GM19324 (cell line): ENCODE results near the gene PTGER2.

Source experiments
- ATAC-seq: cut with Tn5 transposase; IDR thresholded peaks from one replicate; pipeline ENCODE4 v1.9.1; 2021; ENCODE audit warnings: mild to moderate bottlenecking, moderate library complexity; ENCODE audit not compliant: unreplicated experiment, low FRiP score

Gene PTGER2, protein sequence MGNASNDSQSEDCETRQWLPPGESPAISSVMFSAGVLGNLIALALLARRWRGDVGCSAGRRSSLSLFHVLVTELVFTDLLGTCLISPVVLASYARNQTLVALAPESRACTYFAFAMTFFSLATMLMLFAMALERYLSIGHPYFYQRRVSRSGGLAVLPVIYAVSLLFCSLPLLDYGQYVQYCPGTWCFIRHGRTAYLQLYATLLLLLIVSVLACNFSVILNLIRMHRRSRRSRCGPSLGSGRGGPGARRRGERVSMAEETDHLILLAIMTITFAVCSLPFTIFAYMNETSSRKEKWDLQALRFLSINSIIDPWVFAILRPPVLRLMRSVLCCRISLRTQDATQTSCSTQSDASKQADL

DNA sequence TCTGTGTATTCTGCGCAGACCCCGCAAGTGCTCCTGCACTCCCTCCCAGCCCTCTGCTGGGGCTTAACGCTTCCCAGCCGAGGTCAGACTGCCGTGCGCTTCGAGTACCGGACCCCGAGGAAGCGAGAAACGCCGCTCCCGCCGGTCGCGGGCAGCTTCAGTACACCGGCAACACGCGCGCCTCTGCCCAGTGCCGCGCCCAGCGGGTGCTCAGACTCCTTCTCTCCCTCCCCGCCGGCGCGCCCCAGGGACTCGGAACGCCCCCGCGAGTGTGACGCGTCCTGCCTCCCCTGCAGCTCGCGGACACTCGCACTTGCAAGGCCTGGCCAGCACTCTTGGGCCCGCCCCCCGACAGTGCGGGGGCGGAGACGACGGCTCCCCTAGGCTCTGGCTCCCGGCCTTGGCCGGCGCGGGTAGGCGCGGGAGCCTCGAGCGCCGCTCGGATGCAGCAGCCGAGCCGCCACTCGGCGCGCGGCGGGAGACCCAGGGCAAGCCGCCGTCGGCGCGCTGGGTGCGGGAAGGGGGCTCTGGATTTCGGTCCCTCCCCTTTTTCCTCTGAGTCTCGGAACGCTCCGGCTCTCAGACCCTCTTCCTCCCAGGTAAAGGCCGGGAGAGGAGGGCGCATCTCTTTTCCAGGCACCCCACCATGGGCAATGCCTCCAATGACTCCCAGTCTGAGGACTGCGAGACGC lies at the start of gene PTGER2:
Gene PTGER2 (plus strand): TSS at position 410 of the 692 bp plus-strand sequence. CDS start 237 bp downstream, at position 647.
- ATAC-seq: peak; percentile 47

DNA sequence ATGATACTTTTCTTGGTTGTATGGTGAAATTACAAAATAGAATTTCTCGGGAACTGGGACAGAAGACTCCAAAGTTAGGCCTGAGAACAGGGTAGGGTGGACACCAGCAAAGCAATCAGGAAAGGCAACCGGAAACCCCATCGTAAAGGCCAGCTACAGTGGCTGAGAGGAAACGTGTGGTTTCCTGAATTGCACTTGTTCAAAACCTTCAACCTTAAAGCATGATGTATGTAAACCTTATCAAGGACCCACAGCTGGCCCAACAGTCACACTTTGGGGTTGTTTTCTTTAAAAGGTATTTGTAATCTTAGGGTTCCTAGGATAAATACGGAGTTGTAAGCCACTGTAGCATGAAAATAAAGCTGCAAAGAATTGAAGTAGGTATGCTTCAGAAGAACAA lies 48.9 kb upstream of the PTGER2 start:
- ATAC-seq: no peak

DNA sequence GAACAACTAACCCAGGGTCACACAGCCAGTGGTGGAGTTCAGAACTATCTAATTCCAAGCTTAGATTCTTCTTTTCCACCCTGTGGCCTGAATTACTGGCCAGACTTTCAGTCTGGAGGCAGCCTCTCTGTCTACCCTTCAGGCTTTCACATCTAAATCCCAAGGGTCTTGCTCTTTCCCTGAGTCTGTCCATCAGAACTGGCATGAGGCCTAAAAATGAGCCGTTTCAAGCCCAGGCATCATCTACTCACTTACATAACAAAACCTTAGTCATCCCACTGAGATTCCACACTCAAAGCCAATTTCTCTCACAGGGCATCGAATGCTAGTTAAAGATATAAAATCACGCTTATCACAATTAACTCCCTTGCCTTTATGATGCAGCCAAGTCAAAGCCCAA lies 47.9 kb upstream of the PTGER2 start:
- no peak for ATAC-seq

DNA sequence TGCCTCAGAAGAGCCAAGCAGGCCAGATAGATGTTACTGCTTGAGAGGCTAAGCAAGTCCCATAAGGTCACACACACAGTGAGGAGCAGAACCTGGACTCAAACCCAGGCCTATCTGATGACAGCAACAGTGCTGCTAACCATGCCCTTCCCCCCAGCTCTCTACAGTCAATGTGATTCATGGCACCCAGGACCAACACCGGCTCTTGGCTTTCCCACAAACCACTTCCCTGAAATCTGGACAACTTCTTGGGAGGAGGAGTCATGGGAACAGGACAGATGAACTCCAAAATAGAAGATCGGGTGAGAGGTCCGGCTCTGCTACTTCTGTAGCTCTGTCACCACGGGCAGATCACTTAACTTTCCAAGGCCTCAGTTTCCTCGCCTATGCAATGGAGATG lies 47.3 kb upstream of the PTGER2 start:
- ATAC-seq: no peak

DNA sequence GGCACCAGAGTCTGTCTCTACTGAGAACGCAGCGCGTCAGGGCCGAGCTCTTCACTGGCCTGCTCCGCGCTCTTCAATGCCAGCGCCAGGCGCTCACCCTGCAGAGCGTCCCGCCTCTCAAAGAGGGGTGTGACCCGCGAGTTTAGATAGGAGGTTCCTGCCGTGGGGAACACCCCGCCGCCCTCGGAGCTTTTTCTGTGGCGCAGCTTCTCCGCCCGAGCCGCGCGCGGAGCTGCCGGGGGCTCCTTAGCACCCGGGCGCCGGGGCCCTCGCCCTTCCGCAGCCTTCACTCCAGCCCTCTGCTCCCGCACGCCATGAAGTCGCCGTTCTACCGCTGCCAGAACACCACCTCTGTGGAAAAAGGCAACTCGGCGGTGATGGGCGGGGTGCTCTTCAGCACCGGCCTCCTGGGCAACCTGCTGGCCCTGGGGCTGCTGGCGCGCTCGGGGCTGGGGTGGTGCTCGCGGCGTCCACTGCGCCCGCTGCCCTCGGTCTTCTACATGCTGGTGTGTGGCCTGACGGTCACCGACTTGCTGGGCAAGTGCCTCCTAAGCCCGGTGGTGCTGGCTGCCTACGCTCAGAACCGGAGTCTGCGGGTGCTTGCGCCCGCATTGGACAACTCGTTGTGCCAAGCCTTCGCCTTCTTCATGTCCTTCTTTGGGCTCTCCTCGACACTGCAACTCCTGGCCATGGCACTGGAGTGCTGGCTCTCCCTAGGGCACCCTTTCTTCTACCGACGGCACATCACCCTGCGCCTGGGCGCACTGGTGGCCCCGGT lies 46.4 kb upstream of the PTGER2 start, which contains the start of gene PTGDR:
Gene PTGDR (plus strand): TSS at position 198 of the 778 bp plus-strand sequence. CDS start 117 bp downstream, at position 315.
- ATAC-seq: no peak

DNA sequence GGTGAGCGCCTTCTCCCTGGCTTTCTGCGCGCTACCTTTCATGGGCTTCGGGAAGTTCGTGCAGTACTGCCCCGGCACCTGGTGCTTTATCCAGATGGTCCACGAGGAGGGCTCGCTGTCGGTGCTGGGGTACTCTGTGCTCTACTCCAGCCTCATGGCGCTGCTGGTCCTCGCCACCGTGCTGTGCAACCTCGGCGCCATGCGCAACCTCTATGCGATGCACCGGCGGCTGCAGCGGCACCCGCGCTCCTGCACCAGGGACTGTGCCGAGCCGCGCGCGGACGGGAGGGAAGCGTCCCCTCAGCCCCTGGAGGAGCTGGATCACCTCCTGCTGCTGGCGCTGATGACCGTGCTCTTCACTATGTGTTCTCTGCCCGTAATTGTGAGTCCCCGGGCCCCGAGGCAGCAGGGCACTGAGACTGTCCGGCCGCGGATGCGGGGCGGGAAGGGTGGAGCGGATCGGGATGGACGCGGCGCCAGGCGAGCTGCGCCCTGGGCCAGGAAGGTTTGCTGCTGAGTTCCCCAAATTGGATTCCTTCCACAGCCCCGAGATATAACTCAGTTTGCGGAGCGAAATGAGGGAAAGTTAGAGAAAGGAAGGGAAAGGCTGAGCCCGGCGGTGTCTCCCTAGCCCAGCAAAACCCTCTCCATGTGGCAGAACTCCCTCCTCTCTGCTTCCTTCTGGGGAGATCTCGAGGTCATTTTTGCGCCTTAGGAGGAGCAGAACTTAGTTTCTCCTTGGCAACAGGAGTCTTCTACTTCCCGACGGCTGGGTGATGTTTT lies 45.6 kb upstream of the PTGER2 start:
- ATAC-seq: no peak

DNA sequence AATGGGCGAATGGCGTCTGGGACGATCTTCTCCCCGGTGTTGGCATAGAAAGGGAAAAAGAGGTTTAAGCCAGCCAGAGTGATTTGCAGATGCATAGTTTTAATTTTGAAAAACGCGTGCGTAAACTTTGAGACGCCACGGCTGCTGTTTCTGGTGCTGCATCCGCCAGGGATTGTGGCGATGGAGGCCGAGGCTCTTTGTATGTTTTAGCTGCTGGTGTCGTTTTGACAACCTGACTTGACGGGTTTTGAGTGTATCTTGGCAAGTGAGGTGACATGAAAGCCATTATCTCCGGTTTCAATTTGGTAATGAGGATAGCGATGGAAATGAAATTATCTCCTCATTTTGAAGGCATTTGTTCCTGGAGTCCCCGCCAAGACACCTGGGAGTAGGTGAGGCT lies 45.0 kb upstream of the PTGER2 start:
- no peak for ATAC-seq

DNA sequence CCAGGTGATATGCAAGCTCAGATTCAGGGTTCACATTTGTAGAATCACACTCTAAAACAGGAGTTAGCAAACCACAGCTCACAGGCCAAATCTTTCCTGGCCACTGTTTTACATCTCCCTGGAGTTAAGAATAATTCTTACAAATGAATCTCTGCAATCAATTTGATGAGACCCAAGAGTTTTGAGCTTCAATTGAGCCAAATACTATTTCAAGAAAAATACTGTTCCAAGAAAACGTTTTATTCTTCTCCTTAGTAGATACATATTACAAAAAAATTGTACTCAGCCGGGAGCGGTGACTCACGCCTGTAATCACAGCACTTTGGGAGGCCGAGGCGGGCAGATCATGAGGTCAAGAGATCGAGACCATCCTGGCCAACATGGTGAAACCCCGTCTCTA lies 44.1 kb upstream of the PTGER2 start:
- no peak for ATAC-seq

DNA sequence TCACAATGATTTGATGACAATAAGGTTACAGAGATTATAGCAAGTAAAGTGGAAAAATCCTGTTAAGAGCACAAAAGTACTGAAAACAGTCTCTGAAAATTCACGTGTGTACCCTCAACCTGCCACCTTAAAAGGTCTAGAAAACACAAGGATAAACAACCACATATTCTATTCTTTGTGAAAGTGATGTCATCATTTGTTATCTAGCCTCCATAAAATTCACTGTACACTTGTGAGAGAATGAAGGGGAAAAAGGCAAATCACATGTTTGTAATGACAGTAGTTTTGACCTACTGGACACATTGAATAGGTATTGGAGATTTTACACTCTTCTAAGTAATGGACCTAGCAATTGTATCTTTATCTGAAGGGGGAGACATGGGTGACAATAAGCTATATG lies 42.6 kb upstream of the PTGER2 start:
- ATAC-seq: no peak

DNA sequence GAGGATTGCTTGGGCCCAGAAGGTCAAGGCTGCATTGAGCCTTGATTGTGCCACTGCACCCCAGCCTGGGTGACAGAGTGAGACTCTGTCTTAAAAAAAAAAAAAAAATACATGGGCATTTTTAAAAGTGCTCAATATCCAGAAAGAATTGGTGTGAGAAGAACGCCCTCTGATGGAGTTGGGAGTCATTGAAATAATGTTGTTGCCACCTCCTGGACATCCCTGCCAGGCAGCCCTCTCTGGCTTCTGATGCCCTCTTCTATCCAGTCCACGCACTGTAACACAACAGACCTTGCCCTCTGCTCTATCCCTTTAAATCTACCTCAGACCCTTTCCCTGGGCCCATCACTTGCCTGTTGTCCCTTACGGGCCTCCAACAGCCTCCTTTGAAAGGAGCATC lies 41.7 kb upstream of the PTGER2 start:
- ATAC-seq: no peak

DNA sequence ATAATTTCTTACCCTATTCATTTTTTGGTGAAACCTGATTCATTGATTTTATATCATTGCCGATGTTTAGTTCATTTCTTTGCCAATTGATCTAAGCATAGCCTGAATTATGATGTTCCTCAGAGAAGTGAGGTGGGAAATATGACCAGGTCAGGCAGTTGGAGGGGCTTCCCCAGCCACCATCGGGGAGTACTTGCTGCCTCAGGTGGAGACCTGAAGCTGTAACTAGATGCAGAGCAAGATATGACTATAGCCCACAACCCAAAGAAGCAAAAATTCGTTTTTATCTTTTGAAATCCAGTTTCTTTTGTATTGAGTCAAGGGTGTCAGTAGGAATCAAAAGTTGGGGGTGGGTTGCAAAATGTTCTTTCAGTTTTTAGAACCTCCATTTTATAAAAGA lies 38.7 kb upstream of the PTGER2 start:
- ATAC-seq: no peak

DNA sequence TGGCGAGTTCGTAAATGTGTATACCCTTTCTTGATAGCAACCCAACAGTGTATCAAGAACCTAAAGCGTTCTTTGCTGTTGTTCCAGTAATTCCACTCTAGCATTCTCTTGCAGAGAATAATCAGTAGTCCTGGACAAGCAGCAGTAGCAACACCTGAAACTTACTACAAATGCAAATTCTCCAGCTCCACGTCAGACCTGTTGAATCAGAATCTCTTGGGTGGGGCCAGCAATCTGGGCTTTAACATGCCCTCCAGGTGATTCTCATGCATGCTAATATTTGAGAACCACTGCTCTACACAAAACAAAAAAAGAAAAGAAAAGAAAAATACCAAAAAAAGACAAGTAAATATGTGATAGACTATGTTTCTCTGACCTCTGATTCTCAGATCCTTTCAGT lies 36.6 kb upstream of the PTGER2 start:
- no peak for ATAC-seq

DNA sequence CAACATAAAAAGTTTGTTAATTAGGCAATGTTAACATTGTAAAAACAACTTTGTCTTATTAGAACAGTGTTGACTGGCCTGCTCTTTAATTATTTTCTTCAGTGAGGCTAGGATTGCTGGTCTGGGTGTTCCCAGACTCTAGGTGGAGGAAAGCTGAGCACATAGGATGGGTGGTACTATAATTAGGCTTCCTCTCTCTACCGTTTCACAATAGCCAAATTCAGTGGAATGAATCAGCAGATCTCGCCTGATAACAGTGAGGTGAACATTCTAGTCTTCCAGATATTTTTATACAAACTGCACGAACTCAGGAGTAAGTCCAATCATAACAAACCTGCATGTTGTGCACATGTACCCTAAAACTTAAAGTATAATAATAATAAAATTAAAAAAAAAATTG lies 34.7 kb upstream of the PTGER2 start:
- no peak for ATAC-seq

DNA sequence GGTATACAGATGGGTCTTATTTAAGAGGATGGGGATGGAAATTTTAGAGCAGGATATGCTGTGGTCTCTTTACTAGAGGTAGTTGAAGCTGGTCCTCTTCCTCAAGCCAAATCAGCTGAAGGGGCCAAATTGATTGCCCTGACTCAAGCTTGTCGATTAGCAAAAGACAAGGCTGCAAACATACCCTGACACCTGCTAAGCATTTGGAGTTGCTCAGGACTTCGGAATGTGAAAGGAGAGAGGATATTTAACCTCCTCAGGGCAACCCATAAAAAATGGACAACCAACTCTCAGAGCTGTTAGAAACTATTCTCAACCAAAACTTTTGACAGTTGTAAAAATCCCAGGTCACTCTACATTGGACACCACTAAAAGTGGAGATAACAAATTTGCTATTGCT lies 31.0 kb upstream of the PTGER2 start:
- ATAC-seq: no peak

DNA sequence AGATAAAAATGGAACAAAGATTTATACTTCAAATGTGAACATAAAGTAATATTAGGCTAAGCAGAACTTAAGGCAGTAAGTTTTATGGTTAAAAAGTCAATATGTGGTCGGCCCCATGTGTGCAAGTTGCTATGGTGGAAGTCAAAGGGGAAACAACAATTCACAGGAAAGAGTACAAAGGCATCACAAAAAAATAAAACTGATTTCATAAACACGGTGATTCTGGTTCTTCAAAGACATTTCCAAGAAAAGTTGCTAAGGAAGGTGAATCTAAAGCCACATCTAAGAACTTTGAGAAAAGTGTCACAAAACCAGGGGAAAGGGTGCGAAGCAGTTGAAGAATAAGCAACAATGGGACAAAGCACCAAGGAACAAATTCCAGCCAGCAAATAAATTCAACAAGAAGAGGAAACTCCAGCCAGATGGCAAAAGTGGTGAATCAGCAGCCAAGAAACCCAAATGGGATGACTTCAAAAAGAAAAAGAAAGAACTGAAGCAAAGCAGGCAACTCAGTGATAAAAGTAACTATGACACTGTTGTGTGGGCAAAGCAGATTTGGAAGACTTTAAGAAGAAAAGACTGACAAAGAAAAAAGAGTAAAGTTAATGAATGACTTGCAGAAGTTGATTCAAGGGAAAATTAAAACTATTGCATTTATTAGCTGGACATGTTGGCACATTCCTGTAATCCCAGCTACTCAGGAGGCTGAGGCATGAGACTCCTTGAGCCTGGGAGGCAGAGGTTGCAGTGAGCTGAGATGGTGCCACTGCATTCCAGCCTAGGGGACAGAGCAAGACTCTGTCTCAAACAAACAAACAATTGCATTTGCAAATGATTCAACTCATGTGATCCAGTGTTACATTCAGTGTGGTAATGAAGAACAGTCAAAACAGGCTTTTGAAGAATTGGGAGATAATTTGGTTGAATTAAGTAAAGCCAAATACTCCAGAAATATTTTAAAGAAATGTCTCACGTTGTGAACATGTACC lies 27.2 kb upstream of the PTGER2 start:
- ATAC-seq: no peak

DNA sequence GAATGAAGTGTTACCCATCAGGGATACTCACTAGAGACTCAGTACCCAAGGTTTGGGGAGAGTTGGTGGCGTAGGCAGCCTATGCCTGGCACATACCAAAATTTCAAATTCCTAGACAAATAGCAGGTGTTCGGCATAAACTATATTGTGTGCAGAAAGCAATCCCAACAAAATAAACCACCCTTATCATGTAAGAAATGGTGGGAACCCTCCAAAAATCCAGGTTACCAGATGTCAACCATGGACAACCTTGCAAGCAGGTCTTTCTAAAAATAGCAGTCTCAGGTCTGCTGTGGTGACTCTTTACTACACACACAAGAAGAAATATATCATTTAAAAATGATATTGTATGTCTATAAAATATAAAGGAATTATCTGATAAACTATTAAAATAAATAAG lies 17.7 kb upstream of the PTGER2 start:
- ATAC-seq: no peak

DNA sequence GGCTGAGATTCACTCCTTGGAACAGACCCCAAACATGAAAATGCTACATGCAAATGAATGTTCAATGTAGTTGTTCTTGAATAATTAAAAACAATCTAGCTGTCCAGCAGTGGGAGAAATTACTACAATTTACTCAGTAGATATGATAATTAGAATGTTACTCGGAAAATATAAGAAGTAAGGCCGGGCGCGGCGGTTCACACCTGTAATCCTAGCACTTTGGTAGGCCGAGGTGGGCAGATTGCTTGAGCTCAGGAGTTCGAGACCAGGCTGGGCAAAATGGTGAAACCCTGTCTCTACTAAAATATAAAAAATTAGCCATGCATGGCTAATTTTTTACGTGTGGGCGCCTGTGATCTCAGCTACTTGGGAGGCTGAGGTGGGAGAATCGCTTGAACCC lies 15.3 kb upstream of the PTGER2 start:
- no peak for ATAC-seq

DNA sequence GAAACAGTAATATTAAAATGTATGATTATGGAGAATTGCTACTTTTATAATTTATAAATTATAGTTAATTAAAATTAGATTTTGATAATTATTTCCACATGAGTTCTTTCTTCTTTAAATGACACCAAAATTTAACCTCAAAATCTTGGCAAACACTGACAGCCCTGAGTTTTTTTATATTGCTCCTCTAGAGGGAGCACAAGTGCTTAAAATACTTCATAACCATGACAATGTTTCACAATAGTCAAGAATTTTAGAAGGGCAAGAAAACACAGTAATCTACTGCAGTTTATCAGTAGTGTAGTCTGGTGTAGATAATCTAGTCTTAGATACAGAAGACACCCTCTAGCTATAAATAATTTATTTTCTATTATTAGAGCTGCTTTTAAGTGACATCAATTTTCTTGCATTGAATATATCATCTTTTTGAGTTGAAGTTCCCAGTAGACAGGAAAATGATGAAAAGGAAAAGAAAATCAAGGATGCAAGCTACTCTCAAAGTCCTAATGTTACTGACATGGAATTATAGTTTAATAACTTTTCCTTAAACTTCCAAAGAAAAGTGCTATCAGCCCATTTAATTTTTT lies 14.3 kb upstream of the PTGER2 start:
- no peak for ATAC-seq

DNA sequence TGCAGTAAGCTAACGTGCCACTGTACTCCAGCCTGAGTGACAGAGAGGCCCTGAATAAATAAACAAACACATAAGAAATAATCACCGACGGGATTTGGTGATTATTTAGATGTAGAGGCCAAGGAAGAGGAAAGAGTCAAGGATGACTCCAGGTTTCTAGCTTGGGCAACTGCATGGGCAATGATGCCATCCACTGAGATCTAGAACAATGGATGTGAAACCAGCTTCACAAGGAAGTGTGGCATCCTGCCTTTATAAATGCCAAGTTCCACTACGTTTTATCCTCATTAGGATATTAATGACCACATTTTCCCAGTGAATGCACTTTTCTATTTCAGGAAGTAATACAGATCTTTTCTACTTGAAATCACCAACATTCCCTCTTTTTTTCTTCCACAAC lies 10.9 kb upstream of the PTGER2 start:
- no peak for ATAC-seq
